ENCODE data around the gene MAS1.
A peak's percentile ranks its signal among the peaks of the same experiment; 100 is the strongest.
"Not testable (repeated sequence)": the region's sequence is repeated elsewhere in the genome, so short reads cannot be mapped to it uniquely, and the experiment has no call there.

The MAS1 gene

GRCh38 chr6:159910342-159910741, 19.6 kb downstream of the MAS1 start:
- DNase-seq: no peak
- intact Hi-C loops (cut with DNase I): no loop called here

- DNase-seq: no peak
- intact Hi-C loops (cut with DNase I): no loop called here
Measured at GRCh38 chr6:159913375-159913774, 22.6 kb downstream of the MAS1 start.

GRCh38 chr6:159913862-159914564, 23.2 kb downstream of the MAS1 start:
- intact Hi-C loops (cut with DNase I): no loop called here
- no peak for DNase-seq

- intact Hi-C loops (cut with DNase I): no loop called here
- no peak for DNase-seq
Measured at GRCh38 chr6:159914565-159914923, 23.8 kb downstream of the MAS1 start.

- intact Hi-C loops (cut with DNase I): no loop called here
Measured at GRCh38 chr6:159915397-159915796, 24.6 kb downstream of the MAS1 start.

GRCh38 chr6:159916237-159916636, 25.4 kb downstream of the MAS1 start:
- DNase-seq: no peak
- intact Hi-C loops (cut with DNase I): no loop called here

More at GRCh38 chr6:159915397-159915796, 24.6 kb downstream of the MAS1 start:
- DNase-seq: no peak

- DNase-seq: peak in 3 of 42 donors; percentile 33 to 42 (median 36)
- intact Hi-C loops (cut with DNase I): no loop called here
Measured at GRCh38 chr6:159916752-159917151, 26.0 kb downstream of the MAS1 start.

- intact Hi-C loops (cut with DNase I): no loop called here
Measured at GRCh38 chr6:159919011-159919511, 28.3 kb downstream of the MAS1 start.

GRCh38 chr6:159919800-159920199, 29.0 kb downstream of the MAS1 start:
- DNase-seq: no peak
- intact Hi-C loops (cut with DNase I): no loop called here

More at GRCh38 chr6:159919011-159919511, 28.3 kb downstream of the MAS1 start:
- no peak for DNase-seq

GRCh38 chr6:159924150-159924549, 33.4 kb downstream of the MAS1 start:
- DNase-seq; intact Hi-C loops (cut with DNase I): not testable (repeated sequence)

GRCh38 chr6:159926542-159927203, 35.9 kb downstream of the MAS1 start:
- DNase-seq: no peak
- intact Hi-C loops (cut with DNase I): no loop called here

GRCh38 chr6:159929819-159930218, 39.0 kb downstream of the MAS1 start:
- intact Hi-C loops (cut with DNase I): no loop called here
- peak in 2 of 42 donors; percentile 31 to 33 for DNase-seq

GRCh38 chr6:159931112-159931511, 40.3 kb downstream of the MAS1 start:
- no peak for DNase-seq
- intact Hi-C loops (cut with DNase I): no loop called here

- DNase-seq: no peak
- intact Hi-C loops (cut with DNase I): no loop called here
Measured at GRCh38 chr6:159931846-159932245, 41.1 kb downstream of the MAS1 start.

GRCh38 chr6:159933077-159933476, 42.3 kb downstream of the MAS1 start:
- intact Hi-C loops (cut with DNase I): no loop called here
- DNase-seq: no peak

- no peak for DNase-seq
- intact Hi-C loops (cut with DNase I): no loop called here
Measured at GRCh38 chr6:159934181-159934580, 43.4 kb downstream of the MAS1 start.

GRCh38 chr6:159935065-159935464, 44.3 kb downstream of the MAS1 start:
- no peak for DNase-seq
- intact Hi-C loops (cut with DNase I): no loop called here

- intact Hi-C loops (cut with DNase I): no loop called here
- no peak for DNase-seq
Measured at GRCh38 chr6:159935633-159936032, 44.8 kb downstream of the MAS1 start.

- DNase-seq: no peak
- intact Hi-C loops (cut with DNase I): no loop called here
Measured at GRCh38 chr6:159939591-159940016, 48.8 kb downstream of the MAS1 start.
